SK-N-SH treated with all-trans-retinoic acid at 6 μM for 48 hours (cell line): ENCODE measurements around the gene SDHB.

Source experiments
- ATAC-seq: fragments of 200-7000 bp; cut with Tn5 transposase; 3 replicates; pipeline ENCODE4 v1.9.1; 2020; ENCODE audit warnings: mild to moderate bottlenecking, moderate library complexity
- ARNTL ChIP-seq: fragments of 450-650 bp; formaldehyde crosslinking; IDR thresholded peaks from 2 replicates; pipeline ENCODE4 v1.5.0; 2020; ENCODE audit warnings: low read depth, mild to moderate bottlenecking, moderate library complexity, borderline replicate concordance
- CREB5 ChIP-seq: fragments of 250-450 bp; sonication (Bioruptor Pico); IDR thresholded peaks from 2 replicates; pipeline ENCODE4 v1.5.1; 2020; ENCODE audit warnings: low read depth, mild to moderate bottlenecking, moderate library complexity
- CSDC2 ChIP-seq: fragments of 250-450 bp; sonication (Bioruptor Pico); IDR thresholded peaks from 2 replicates; pipeline ENCODE4 v1.5.0; 2020; ENCODE audit warnings: mild to moderate bottlenecking, moderate library complexity
- CSRNP3 ChIP-seq: fragments of 250-450 bp; sonication (Bioruptor Pico); IDR thresholded peaks from 2 replicates; pipeline ENCODE4 v1.5.1; 2021; ENCODE audit warnings: mild to moderate bottlenecking, moderate library complexity
- ESRRG ChIP-seq: fragments of 250-450 bp; sonication (Bioruptor Pico); IDR thresholded peaks from 2 replicates; pipeline ENCODE4 v1.6.1; 2021; ENCODE audit warnings: mild to moderate bottlenecking
- GLIS3 ChIP-seq: fragments of 250-450 bp; sonication (Bioruptor Pico); IDR thresholded peaks from 2 replicates; pipeline ENCODE4 v1.5.0; 2020; ENCODE audit warnings: mild to moderate bottlenecking, moderate library complexity
- ISL1 ChIP-seq: fragments of 250-450 bp; sonication (Bioruptor Pico); IDR thresholded peaks from 2 replicates; pipeline ENCODE4 v2.1.2; 2022; ENCODE audit warnings: mild to moderate bottlenecking, moderate library complexity
- PATZ1 ChIP-seq: fragments of 250-450 bp; sonication (Bioruptor Pico); IDR thresholded peaks from 2 replicates; pipeline ENCODE4 v1.8.0; 2020; ENCODE audit warnings: mild to moderate bottlenecking, moderate library complexity, borderline replicate concordance
- PPARA ChIP-seq: fragments of 250-450 bp; sonication (Bioruptor Pico); IDR thresholded peaks from 2 replicates; pipeline ENCODE4 v1.5.0; 2020; ENCODE audit warnings: mild to moderate bottlenecking, borderline replicate concordance
- RARB ChIP-seq: fragments of 250-450 bp; sonication (Bioruptor Pico); IDR thresholded peaks from 2 replicates; pipeline ENCODE4 v1.8.0; 2021; ENCODE audit warnings: mild to moderate bottlenecking, moderate library complexity
- SNAI2 ChIP-seq: fragments of 250-450 bp; sonication (Bioruptor Pico); IDR thresholded peaks from 2 replicates; pipeline ENCODE4 v1.5.0; 2020; ENCODE audit warnings: mild to moderate bottlenecking, moderate library complexity
- TOX ChIP-seq: fragments of 250-450 bp; sonication (Bioruptor Pico); IDR thresholded peaks from 2 replicates; pipeline ENCODE4 v1.8.0; 2021; ENCODE audit warnings: mild to moderate bottlenecking, moderate library complexity, borderline replicate concordance
- ZC3H10 ChIP-seq: fragments of 250-450 bp; sonication (Bioruptor Pico); IDR thresholded peaks from 2 replicates; pipeline ENCODE4 v1.5.1; 2021; ENCODE audit warnings: mild to moderate bottlenecking, moderate library complexity
- ZFP30 ChIP-seq: fragments of 450-650 bp; formaldehyde crosslinking; IDR thresholded peaks from 2 replicates; pipeline ENCODE4 v1.5.0; 2022; ENCODE audit warnings: mild to moderate bottlenecking, moderate library complexity
- ZNF565 ChIP-seq: fragments of 450-650 bp; formaldehyde crosslinking; conservative IDR thresholded peaks from 2 replicates; pipeline ENCODE4 v1.5.0; 2020; ENCODE audit warnings: low read depth, mild to moderate bottlenecking, moderate library complexity
- ZNF8 ChIP-seq: fragments of 450-650 bp; formaldehyde crosslinking; IDR thresholded peaks from 2 replicates; pipeline ENCODE4 v1.5.0; 2020; ENCODE audit warnings: mild to moderate bottlenecking, moderate library complexity
- TF ChIP-seq, protein P1 (sequence below): fragments of 250-450 bp; sonication (Bioruptor Pico); IDR thresholded peaks from 2 replicates; pipeline ENCODE4 v1.5.0; 2020; ENCODE audit warnings: mild to moderate bottlenecking, moderate library complexity
- TF ChIP-seq, protein P2 (sequence below): fragments of 250-450 bp; sonication (Bioruptor Pico); IDR thresholded peaks from 2 replicates; pipeline ENCODE4 v1.8.0; 2021; ENCODE audit warnings: low read depth, mild to moderate bottlenecking, moderate library complexity, borderline replicate concordance

The SDHB gene

GRCh38 chr1:16983649-16984048 is 70.2 kb downstream of the SDHB start:
- no peak for TF ChIP-seq ARNTL (CRISPR knock-in tag)
- TF ChIP-seq SNAI2 = no peak
- TF ChIP-seq, protein P1, sequence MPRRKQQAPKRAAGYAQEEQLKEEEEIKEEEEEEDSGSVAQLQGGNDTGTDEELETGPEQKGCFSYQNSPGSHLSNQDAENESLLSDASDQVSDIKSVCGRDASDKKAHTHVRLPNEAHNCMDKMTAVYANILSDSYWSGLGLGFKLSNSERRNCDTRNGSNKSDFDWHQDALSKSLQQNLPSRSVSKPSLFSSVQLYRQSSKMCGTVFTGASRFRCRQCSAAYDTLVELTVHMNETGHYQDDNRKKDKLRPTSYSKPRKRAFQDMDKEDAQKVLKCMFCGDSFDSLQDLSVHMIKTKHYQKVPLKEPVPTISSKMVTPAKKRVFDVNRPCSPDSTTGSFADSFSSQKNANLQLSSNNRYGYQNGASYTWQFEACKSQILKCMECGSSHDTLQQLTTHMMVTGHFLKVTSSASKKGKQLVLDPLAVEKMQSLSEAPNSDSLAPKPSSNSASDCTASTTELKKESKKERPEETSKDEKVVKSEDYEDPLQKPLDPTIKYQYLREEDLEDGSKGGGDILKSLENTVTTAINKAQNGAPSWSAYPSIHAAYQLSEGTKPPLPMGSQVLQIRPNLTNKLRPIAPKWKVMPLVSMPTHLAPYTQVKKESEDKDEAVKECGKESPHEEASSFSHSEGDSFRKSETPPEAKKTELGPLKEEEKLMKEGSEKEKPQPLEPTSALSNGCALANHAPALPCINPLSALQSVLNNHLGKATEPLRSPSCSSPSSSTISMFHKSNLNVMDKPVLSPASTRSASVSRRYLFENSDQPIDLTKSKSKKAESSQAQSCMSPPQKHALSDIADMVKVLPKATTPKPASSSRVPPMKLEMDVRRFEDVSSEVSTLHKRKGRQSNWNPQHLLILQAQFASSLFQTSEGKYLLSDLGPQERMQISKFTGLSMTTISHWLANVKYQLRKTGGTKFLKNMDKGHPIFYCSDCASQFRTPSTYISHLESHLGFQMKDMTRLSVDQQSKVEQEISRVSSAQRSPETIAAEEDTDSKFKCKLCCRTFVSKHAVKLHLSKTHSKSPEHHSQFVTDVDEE (CRISPR knock-in tag) = no peak
- TF ChIP-seq ZNF565 (CRISPR knock-in tag) = no peak
- TF ChIP-seq, protein P2, sequence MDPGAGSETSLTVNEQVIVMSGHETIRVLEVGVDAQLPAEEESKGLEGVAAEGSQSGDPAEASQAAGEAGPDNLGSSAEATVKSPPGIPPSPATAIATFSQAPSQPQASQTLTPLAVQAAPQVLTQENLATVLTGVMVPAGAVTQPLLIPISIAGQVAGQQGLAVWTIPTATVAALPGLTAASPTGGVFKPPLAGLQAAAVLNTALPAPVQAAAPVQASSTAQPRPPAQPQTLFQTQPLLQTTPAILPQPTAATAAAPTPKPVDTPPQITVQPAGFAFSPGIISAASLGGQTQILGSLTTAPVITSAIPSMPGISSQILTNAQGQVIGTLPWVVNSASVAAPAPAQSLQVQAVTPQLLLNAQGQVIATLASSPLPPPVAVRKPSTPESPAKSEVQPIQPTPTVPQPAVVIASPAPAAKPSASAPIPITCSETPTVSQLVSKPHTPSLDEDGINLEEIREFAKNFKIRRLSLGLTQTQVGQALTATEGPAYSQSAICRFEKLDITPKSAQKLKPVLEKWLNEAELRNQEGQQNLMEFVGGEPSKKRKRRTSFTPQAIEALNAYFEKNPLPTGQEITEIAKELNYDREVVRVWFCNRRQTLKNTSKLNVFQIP (CRISPR knock-in tag) = no peak
- TF ChIP-seq TOX = no peak
- no peak for TF ChIP-seq GLIS3 (CRISPR knock-in tag)
- no peak for TF ChIP-seq ZFP30 (CRISPR knock-in tag)
- TF ChIP-seq, all 23 proteins: peak for 0
- no peak for ATAC-seq

GRCh38 chr1:16982902-16983301 is 70.9 kb downstream of the SDHB start:
- TF ChIP-seq ARNTL (CRISPR knock-in tag) (no peak), CSRNP3 (no peak), TOX (no peak), ZNF8 (CRISPR knock-in tag) (no peak), CSDC2 (no peak), RARB (no peak), ISL1 (CRISPR knock-in tag) (no peak), PPARA (CRISPR knock-in tag) (no peak), PATZ1 (no peak), ESRRG (CRISPR knock-in tag) (no peak), GLIS3 (CRISPR knock-in tag) (no peak), CREB5 (CRISPR knock-in tag) (no peak), ZC3H10 (CRISPR knock-in tag) (no peak)
- TF ChIP-seq, protein P1 (CRISPR knock-in tag) = no peak
- TF ChIP-seq, protein P2 (CRISPR knock-in tag) = no peak
- ATAC-seq = no peak
